PFSK-1 (cell line): ENCODE results near the gene ZNF219.

Source experiments
- POLR2AphosphoS5 ChIP-seq: IDR thresholded peaks from 2 replicates; pipeline ENCODE4 v1.6.1; 2012; ENCODE audit warnings: low read depth, mild to moderate bottlenecking, control low read depth, low read length, moderate library complexity
- SIN3A ChIP-seq: IDR thresholded peaks from 2 replicates; pipeline ENCODE4 v1.6.1; 2012; ENCODE audit warnings: mild to moderate bottlenecking, low read length, moderate library complexity, borderline replicate concordance; ENCODE audit not compliant: insufficient read depth
- TAF1 ChIP-seq: IDR thresholded peaks from 2 replicates; pipeline ENCODE4 v1.6.1; 2012; ENCODE audit warnings: low read length, control low read depth, borderline replicate concordance; ENCODE audit not compliant: insufficient read depth
- TF ChIP-seq, protein P1 (sequence below), 2 experiments: IDR thresholded peaks; 2 replicates each; pipeline versions ENCODE4 v1.6.1 to v1.8.0; 2011 to 2012; ENCODE audit warnings: low read depth in 2 of 2, low read length in 2 of 2, control low read depth in 1 of 2, inconsistent platforms in 1 of 2, mild to moderate bottlenecking in 1 of 2, moderate library complexity in 1 of 2; ENCODE audit not compliant: insufficient read depth in 1 of 2

DNA sequence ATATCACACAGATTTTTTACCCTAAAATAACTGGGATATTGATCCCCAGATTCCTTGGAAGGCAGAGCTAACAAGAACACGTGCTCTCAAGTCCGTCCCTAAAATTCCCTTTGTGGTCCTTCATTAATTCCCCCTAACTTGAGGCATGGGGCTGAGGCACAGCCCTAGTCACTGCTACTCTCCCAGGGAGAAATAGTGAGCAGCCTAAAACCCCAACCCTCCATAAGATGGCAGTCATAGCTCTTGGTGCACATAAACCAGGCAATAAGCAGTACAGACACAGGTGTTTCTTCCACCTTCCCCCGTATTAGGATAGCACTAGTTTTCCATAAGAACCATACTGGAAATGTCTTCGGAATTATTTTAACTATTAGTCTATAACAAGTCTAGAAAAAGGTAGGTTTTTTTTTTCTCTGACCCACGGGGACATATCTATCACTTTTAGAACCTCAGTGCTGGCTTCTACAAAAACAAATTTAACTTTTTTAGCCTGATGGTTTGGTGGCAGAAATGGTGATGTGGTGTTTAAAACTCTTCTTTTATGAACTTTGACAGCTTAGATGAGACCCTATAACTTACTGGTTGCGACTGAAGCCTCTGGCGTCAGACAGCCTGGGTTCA is 31.5 kb downstream of the ZNF219 start:
- TF ChIP-seq POLR2AphosphoS5 (no peak), SIN3A (no peak), TAF1 (no peak)
- TF ChIP-seq, protein P1, sequence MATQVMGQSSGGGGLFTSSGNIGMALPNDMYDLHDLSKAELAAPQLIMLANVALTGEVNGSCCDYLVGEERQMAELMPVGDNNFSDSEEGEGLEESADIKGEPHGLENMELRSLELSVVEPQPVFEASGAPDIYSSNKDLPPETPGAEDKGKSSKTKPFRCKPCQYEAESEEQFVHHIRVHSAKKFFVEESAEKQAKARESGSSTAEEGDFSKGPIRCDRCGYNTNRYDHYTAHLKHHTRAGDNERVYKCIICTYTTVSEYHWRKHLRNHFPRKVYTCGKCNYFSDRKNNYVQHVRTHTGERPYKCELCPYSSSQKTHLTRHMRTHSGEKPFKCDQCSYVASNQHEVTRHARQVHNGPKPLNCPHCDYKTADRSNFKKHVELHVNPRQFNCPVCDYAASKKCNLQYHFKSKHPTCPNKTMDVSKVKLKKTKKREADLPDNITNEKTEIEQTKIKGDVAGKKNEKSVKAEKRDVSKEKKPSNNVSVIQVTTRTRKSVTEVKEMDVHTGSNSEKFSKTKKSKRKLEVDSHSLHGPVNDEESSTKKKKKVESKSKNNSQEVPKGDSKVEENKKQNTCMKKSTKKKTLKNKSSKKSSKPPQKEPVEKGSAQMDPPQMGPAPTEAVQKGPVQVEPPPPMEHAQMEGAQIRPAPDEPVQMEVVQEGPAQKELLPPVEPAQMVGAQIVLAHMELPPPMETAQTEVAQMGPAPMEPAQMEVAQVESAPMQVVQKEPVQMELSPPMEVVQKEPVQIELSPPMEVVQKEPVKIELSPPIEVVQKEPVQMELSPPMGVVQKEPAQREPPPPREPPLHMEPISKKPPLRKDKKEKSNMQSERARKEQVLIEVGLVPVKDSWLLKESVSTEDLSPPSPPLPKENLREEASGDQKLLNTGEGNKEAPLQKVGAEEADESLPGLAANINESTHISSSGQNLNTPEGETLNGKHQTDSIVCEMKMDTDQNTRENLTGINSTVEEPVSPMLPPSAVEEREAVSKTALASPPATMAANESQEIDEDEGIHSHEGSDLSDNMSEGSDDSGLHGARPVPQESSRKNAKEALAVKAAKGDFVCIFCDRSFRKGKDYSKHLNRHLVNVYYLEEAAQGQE (IDR thresholded peaks at IDR 0.05; ENCODE audit: insufficient read depth in 1 of 2, low read depth in 2 of 2, low read length in 2 of 2): no peak
